Stimulated activated CD4-positive, alpha-beta T cell treated with anti-CD3 and anti-CD28 coated beads, Interleukin-12 subunit alpha, Interleukin-12 subunit beta, amount 100 ng/mL, for 48 hours (primary cell): ENCODE measurements around the gene MUC6.

Source experiments
- DNase-seq, 3 donors: peaks; one replicate each; pipeline ENCODE4 v3.0.0-alpha.2; 2020; ENCODE audit warnings: low read depth in 2 of 3, low spot score in 1 of 3

The MUC6 gene

DNA sequence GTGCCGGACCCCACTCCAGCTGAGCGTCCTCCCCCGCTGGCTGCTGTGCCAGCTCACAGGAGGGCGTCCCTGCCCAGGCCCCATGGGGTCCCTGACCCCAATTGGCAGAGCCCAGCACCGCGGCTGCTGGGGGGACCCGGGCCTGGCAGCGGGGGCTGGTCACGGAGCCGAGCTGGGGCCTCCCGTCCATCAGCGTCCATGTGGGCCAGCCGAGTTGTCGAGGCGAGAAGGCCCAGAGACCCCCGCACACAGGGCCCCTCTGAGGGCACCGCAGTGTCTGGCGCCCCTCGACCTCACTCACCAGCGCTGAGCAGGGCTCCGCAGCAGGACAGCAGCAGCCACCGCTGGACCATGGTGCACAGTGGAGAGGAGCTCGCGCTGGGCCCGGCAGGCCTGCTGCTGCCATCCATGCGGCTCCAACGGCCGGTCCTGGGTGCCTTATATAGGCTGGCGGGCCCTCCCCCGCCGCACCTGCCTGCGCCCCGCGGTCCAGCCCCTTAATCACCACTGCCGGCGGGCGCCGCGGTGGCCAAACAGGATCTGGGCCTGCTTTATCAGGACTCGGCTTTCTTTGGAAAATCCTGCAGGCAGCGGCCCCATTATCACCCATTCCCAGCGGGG is at the start of gene MUC6:
MUC6 (minus strand) TSS at position 416 of the 621 bp plus-strand sequence; CDS start at position 353, 63 bp downstream.
- no peak for DNase-seq

DNA sequence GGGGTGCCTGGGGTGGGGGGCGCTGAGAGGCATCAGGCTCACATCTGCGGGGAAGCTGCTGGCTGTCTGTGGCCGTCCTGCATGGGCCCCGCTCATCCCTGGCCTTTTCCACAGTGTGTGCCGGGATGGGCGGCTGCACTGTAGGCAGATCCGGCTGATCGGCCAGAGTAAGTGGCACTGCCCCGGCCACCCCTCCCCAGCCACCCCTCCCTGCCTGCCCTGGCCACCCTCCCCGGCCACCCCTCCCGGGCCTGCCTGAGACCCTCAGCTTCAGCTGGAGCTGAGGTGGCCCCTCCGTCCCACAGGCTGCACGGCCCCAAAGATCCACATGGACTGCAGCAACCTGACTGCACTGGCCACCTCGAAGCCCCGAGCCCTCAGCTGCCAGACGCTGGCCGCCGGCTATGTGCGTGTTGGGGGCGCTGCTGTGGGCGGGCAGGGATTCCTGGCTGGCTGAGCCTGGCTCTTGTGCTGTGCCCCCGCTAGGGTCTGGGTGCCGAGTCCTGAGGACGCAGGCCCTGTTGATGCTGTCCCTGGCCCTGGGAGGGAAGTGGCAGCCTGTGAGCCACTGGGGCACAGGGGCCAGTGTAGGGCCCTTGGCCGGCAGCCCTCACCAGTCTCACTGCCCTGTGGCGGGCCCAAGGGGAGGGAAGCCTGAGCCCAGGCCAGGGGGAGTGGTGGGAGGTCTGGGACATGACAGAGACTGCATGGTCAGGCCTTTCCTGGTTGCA is 49.1 kb upstream of the MUC6 start:
- no peak for DNase-seq

DNA sequence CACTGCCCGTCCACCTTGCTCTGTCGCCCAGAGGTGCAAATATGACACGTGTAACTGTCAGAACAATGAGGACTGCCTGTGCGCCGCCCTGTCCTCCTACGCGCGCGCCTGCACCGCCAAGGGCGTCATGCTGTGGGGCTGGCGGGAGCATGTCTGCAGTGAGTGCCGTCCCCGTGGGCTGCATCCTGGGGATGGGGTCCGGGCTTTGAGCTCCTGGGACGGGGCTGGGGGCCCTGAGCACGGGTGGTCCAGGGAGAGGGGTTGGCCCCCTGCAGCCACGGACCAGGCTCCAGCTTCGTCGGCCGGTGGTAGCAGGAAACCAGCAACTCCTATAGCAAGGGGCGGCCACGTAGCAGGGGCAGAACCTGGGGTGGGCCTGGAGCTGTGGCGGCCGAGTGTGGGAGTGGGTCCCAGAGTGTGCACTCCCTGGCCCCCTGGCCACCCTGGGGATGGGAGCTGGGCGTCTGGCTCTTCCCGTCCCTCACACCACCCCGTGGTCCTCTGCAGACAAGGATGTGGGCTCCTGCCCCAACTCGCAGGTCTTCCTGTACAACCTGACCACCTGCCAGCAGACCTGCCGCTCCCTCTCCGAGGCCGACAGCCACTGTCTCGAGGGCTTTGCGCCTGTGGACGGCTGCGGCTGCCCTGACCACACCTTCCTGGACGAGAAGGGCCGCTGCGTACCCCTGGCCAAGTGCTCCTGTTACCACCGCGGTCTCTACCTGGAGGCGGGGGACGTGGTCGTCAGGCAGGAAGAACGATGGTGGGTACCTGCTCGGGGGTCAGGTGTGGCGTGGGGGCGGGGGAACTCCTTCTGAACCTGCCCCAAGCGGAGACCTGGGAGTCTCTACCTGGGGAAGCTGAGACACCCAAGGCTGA is 48.3 kb upstream of the MUC6 start:
- no peak for DNase-seq

GRCh38 chr11:1083621-1084551 is 47.4 kb upstream of the MUC6 start:
- DNase-seq, result no peak

GRCh38 chr11:1082728-1083620 is 46.5 kb upstream of the MUC6 start:
- DNase-seq, result no peak

- no peak for DNase-seq
These were observed 45.8 kb upstream of the MUC6 start for GRCh38 chr11:1082346-1082727.

DNA sequence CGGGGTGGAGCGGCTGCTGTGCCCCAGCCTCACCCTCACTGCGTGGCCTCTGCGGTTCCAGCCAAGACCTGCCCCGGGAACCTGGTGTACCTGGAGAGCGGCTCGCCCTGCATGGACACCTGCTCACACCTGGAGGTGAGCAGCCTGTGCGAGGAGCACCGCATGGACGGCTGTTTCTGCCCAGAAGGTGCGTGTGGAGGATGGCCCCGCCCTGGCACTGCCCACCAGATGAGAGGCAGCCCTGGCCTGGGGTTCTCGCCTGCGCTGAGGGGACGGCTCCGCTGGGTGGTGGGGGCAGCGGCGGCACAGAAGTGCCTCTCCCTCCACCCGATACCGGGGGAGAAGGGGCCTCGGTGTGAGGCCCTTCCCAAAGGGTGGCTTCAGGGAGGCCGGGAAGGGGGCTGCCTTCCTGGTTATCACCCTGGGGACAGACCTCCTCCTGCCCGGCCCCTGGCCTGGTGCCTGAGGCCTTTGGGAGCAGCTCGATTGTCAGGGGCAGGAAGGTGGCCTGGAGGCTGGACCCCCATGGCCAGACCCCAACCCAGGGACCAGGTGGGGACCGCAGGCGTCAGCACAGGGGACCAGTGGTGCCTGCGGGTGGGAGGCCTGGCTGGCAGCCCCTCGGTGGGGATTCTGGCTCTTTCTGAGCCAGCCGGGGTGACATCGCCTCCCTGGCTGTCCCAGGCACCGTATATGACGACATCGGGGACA is 45.2 kb upstream of the MUC6 start:
- no peak for DNase-seq

- no peak for DNase-seq
These were observed 41.7 kb upstream of the MUC6 start for GRCh38 chr11:1078191-1078601.

- no peak for DNase-seq
These were observed 41.0 kb upstream of the MUC6 start for GRCh38 chr11:1077417-1078119.

- no peak for DNase-seq
These were observed 40.5 kb upstream of the MUC6 start for GRCh38 chr11:1077033-1077416.

DNA sequence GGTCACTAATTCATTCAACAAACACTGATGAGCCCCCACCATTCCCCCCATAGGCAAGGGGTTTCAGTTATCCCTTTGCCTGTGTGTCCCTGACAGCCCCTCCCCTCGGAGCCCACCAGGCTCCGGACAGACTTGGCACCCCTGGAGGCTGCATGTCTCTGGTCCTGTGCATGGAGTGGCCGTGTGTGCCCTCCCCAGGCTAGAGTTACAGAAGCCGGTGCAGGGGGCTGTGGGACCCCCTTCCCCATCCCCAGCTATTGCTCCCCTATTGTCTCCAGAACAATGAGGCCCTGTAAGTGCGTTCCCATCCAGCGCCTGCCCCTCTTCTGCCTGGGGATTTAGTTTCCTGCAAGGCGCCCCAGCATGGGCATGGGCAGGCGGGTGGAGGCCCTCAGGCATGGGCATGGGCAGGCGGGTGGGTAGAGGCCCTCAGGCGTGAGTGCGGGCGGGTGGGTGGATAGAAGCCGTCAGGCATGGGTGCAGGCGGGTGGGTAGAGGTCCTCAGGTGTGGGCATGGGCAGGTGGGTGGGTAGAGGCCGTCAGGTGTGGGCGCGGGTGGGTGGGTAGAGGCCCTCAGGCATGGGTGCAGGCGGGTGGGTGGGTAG is 39.6 kb upstream of the MUC6 start:
- DNase-seq, result no peak

GRCh38 chr11:1075341-1075911 is 38.9 kb upstream of the MUC6 start:
- no peak for DNase-seq

GRCh38 chr11:1074244-1075221 is 38.0 kb upstream of the MUC6 start, which contains the start of gene MUC2:
MUC2 (plus strand) TSS chr11:1074874.
- no peak for DNase-seq

DNA sequence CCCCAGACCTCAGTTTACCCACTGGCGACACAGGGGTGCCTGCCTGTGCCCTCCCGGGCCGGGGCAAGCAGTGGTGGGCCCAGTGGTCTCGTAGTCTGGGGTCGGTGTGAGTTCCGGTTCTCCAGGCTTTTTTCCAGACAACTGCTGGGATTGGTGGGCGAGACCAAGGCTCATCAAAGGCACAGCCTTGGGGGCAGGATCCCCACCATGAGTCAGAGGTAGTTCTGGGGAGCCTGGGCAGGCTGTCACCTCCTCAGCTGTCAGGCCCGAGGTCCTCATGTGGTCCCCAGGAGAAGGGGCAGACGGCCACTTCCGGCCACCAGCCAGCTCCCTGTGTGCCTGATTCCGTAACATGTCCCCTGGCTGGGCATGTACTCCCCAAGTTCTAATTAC is 37.3 kb upstream of the MUC6 start:
- no peak for DNase-seq

- no peak for DNase-seq
These were observed 36.8 kb upstream of the MUC6 start for GRCh38 chr11:1073261-1073724.

GRCh38 chr11:1072821-1073231 is 36.3 kb upstream of the MUC6 start:
- DNase-seq, result no peak
